GM23338 (cell line): Measurements from ENCODE around the gene SLC35B4. TPM values are rescaled to one million over a fixed set of nuclear protein-coding genes. Genes with fewer than 3 reads are reported as not detected.

Experiments
- ATAC-seq: fragments of 200-7000 bp; cut with Tn5 transposase; 3 replicates; pipeline ENCODE4 v1.9.1; 2020
- DNase-seq: peaks from one replicate; pipeline ENCODE4 v3.0.0-alpha.2; 2015; ENCODE audit warnings: low spot score
- H2AFZ ChIP-seq: fragments of 200-600 bp; sonication (generic); 2 replicates; pipeline ENCODE4 v1.8.0; 2016; ENCODE audit warnings: antibody characterized with exemption, mild to moderate bottlenecking, moderate library complexity
- H3F3A ChIP-seq: fragments of 200-600 bp; sonication (generic); replicated peaks from 2 replicates; pipeline ENCODE4 v1.8.0; 2017; ENCODE audit warnings: antibody characterized with exemption, mixed run types, low read depth
- H3K27ac ChIP-seq: fragments of 200-600 bp; sonication (generic); 2 replicates; pipeline ENCODE4 v1.6.1; 2016; ENCODE audit warnings: low read depth
- H3K27me3 ChIP-seq: fragments of 200-600 bp; sonication (generic); 2 replicates; pipeline ENCODE4 v1.8.0; 2016; ENCODE audit warnings: mild to moderate bottlenecking, mixed run types, moderate library complexity; ENCODE audit not compliant: insufficient read depth
- H3K36me3 ChIP-seq: fragments of 200-600 bp; sonication (generic); 2 replicates; pipeline ENCODE4 v1.8.0; 2016; ENCODE audit warnings: mild to moderate bottlenecking; ENCODE audit not compliant: insufficient read depth
- H3K4me1 ChIP-seq: fragments of 200-600 bp; sonication (generic); 2 replicates; pipeline ENCODE4 v1.8.0; 2016; ENCODE audit warnings: mild to moderate bottlenecking, moderate library complexity; ENCODE audit not compliant: insufficient read depth
- H3K4me2 ChIP-seq: fragments of 200-600 bp; sonication (generic); 2 replicates; pipeline ENCODE4 v1.7.1; 2017; ENCODE audit warnings: mixed run types
- H3K4me3 ChIP-seq: fragments of 200-600 bp; sonication (generic); 2 replicates; pipeline ENCODE4 v1.6.1; 2016; ENCODE audit warnings: mixed run types
- H3K79me2 ChIP-seq: fragments of 200-600 bp; sonication (generic); replicated peaks from 2 replicates; pipeline ENCODE4 v1.8.0; 2017; ENCODE audit warnings: mild to moderate bottlenecking; ENCODE audit not compliant: insufficient read depth
- H3K9me2 ChIP-seq: fragments of 200-600 bp; sonication (generic); 2 replicates; pipeline ENCODE4 v1.8.0; 2017; ENCODE audit not compliant: insufficient read depth
- H4K20me1 ChIP-seq: fragments of 200-600 bp; sonication (generic); replicated peaks from 2 replicates; pipeline ENCODE4 v1.8.0; 2017; ENCODE audit warnings: mild to moderate bottlenecking; ENCODE audit not compliant: insufficient read depth
- H3K27ac Mint-ChIP-seq: 2 replicates; pipeline ENCODE4 v1.8.0; 2020; ENCODE audit warnings: inconsistent platforms, mild to moderate bottlenecking, moderate library complexity, mixed read lengths
- H3K27me3 Mint-ChIP-seq: 3 replicates; pipeline ENCODE4 v1.8.0; 2022; ENCODE audit warnings: low read depth, mild to moderate bottlenecking, moderate library complexity, mixed read lengths, inconsistent platforms; ENCODE audit not compliant: insufficient read depth, poor library complexity
- H3K36me3 Mint-ChIP-seq: 3 replicates; pipeline ENCODE4 v1.8.0; 2021; ENCODE audit warnings: low read depth, mild to moderate bottlenecking, inconsistent platforms, moderate library complexity, mixed read lengths
- H3K4me1 Mint-ChIP-seq: 3 replicates; pipeline ENCODE4 v1.8.0; 2020; ENCODE audit warnings: mild to moderate bottlenecking, inconsistent platforms, mixed read lengths
- H3K4me3 Mint-ChIP-seq: 3 replicates; pipeline ENCODE4 v1.8.0; 2021; ENCODE audit warnings: moderate library complexity, mild to moderate bottlenecking, inconsistent platforms, mixed read lengths
- H3K9me3 Mint-ChIP-seq: 3 replicates; pipeline ENCODE4 v1.8.0; 2020; ENCODE audit warnings: moderate library complexity, mild to moderate bottlenecking, inconsistent platforms, mixed read lengths
- CREB1 ChIP-seq: fragments of 250-450 bp; sonication (Bioruptor Pico); IDR thresholded peaks from 2 replicates; pipeline ENCODE4 v1.5.0; 2020; ENCODE audit warnings: low read depth, mild to moderate bottlenecking, moderate library complexity
- EZH2 ChIP-seq: fragments of 200-600 bp; sonication (generic); IDR thresholded peaks from one replicate; pipeline ENCODE4 v1.8.0; 2017; ENCODE audit warnings: antibody characterized with exemption, mild to moderate bottlenecking, low read depth; ENCODE audit not compliant: unreplicated experiment
- EZH2phosphoT487 ChIP-seq: fragments of 200-600 bp; sonication (generic); IDR thresholded peaks from one replicate; pipeline ENCODE4 v1.8.1; 2018; ENCODE audit warnings: antibody characterized with exemption; ENCODE audit not compliant: unreplicated experiment
- JUNB ChIP-seq: IDR thresholded peaks from one replicate; pipeline ENCODE4 v1.6.1; 2016; ENCODE audit warnings: antibody characterized with exemption; ENCODE audit not compliant: unreplicated experiment
- NANOG ChIP-seq: IDR thresholded peaks from 2 replicates; pipeline ENCODE4 v1.6.1; 2016; ENCODE audit warnings: antibody characterized with exemption, borderline replicate concordance
- POLR2AphosphoS5 ChIP-seq: IDR thresholded peaks from 2 replicates; pipeline ENCODE4 v1.6.1; 2016; ENCODE audit warnings: antibody characterized with exemption, low read depth
- STAT1 ChIP-seq: IDR thresholded peaks from one replicate; pipeline ENCODE4 v1.6.1; 2016; ENCODE audit warnings: antibody characterized with exemption; ENCODE audit not compliant: unreplicated experiment
- ZNF114 ChIP-seq: fragments of 250-450 bp; sonication (Bioruptor Pico); IDR thresholded peaks from 2 replicates; pipeline ENCODE4 v1.5.0; 2020; ENCODE audit warnings: mild to moderate bottlenecking, moderate library complexity
- ZNF331 ChIP-seq: fragments of 250-450 bp; sonication (Bioruptor Pico); IDR thresholded peaks from 2 replicates; pipeline ENCODE4 v1.5.0; 2020; ENCODE audit warnings: low read depth, mild to moderate bottlenecking, moderate library complexity
- polyA plus RNA-seq: library from polyadenylated mRNA; unstranded; fragments of >200 nt; fragmentation: Nextera tagmentation; extraction: Ambion mirVana; gene quantifications from 2 replicates; pipeline ENCODE4 v1.2.1, GENCODE V29; 2016
- total RNA-seq: library from RNA; depleted of rRNA; stranded (reverse); fragments of >200 nt; shearing (Covaris generic); gene quantifications from 2 replicates; pipeline ENCODE4 v1.2.3, GENCODE V29; 2014
- TF ChIP-seq, protein P1 (sequence below), 2 experiments: fragments of 200-600 bp in 1 of 2; sonication (generic) in 1 of 2; conservative IDR thresholded peaks; 2 replicates each; pipeline versions ENCODE4 v1.5.1 to v1.6.1; 2016 to 2017; ENCODE audit warnings: antibody characterized with exemption in 2 of 2, low read depth in 2 of 2, mild to moderate bottlenecking in 2 of 2, moderate library complexity in 1 of 2
- TF ChIP-seq, protein P2 (sequence below): fragments of 250-450 bp; sonication (Bioruptor Pico); IDR thresholded peaks from 2 replicates; pipeline ENCODE4 v1.5.0; 2020; ENCODE audit warnings: mild to moderate bottlenecking, moderate library complexity
- TF ChIP-seq, protein P3 (sequence below): IDR thresholded peaks from one replicate; pipeline ENCODE4 v1.6.1; 2018; ENCODE audit warnings: antibody characterized with exemption; ENCODE audit not compliant: unreplicated experiment
- TF ChIP-seq, protein P4 (sequence below): IDR thresholded peaks from 2 replicates; pipeline ENCODE4 v1.6.1; 2016; ENCODE audit warnings: antibody characterized with exemption

The SLC35B4 gene
- total and polyA plus RNA-seq, 2 experiments from 2014 or later: 22.6 to 29.7 TPM

GRCh38 chr7:134311807-134312206 is 4.9 kb downstream of the SLC35B4 start:
- 0 out of 3 replicates have a peak, but pooled peaks cover 2% of the 10 kb centered on the region for H3K36me3 Mint-ChIP-seq

More at GRCh38 chr7:134311807-134312206, 4.9 kb downstream of the SLC35B4 start:
- Mint-ChIP-seq H3K4me3 (no peak overlapping the region), H3K27me3 (no peaks in the 10 kb centered on the region), H3K27ac (no peak overlapping the region), H3K9me3 (no peaks in the 10 kb centered on the region), H3K4me1 (peaks cover 6% of the 10 kb centered on the region)
- H3K4me3 ChIP-seq: no peak overlapping the region
- no peak overlapping the region for H3K27ac ChIP-seq
- TF ChIP-seq EZH2phosphoT487 (no peak), POLR2AphosphoS5 (no peak), ZNF114 (CRISPR knock-in tag) (no peak), EZH2 (no peak), ZNF331 (no peak), NANOG (no peak), CREB1 (CRISPR knock-in tag) (no peak), STAT1 (no peak), JUNB (no peak)
- TF ChIP-seq, protein P1, sequence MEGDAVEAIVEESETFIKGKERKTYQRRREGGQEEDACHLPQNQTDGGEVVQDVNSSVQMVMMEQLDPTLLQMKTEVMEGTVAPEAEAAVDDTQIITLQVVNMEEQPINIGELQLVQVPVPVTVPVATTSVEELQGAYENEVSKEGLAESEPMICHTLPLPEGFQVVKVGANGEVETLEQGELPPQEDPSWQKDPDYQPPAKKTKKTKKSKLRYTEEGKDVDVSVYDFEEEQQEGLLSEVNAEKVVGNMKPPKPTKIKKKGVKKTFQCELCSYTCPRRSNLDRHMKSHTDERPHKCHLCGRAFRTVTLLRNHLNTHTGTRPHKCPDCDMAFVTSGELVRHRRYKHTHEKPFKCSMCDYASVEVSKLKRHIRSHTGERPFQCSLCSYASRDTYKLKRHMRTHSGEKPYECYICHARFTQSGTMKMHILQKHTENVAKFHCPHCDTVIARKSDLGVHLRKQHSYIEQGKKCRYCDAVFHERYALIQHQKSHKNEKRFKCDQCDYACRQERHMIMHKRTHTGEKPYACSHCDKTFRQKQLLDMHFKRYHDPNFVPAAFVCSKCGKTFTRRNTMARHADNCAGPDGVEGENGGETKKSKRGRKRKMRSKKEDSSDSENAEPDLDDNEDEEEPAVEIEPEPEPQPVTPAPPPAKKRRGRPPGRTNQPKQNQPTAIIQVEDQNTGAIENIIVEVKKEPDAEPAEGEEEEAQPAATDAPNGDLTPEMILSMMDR (conservative IDR thresholded peaks at IDR 0.05; ENCODE audit: low read depth in 2 of 2): no peak
- TF ChIP-seq, protein P2, sequence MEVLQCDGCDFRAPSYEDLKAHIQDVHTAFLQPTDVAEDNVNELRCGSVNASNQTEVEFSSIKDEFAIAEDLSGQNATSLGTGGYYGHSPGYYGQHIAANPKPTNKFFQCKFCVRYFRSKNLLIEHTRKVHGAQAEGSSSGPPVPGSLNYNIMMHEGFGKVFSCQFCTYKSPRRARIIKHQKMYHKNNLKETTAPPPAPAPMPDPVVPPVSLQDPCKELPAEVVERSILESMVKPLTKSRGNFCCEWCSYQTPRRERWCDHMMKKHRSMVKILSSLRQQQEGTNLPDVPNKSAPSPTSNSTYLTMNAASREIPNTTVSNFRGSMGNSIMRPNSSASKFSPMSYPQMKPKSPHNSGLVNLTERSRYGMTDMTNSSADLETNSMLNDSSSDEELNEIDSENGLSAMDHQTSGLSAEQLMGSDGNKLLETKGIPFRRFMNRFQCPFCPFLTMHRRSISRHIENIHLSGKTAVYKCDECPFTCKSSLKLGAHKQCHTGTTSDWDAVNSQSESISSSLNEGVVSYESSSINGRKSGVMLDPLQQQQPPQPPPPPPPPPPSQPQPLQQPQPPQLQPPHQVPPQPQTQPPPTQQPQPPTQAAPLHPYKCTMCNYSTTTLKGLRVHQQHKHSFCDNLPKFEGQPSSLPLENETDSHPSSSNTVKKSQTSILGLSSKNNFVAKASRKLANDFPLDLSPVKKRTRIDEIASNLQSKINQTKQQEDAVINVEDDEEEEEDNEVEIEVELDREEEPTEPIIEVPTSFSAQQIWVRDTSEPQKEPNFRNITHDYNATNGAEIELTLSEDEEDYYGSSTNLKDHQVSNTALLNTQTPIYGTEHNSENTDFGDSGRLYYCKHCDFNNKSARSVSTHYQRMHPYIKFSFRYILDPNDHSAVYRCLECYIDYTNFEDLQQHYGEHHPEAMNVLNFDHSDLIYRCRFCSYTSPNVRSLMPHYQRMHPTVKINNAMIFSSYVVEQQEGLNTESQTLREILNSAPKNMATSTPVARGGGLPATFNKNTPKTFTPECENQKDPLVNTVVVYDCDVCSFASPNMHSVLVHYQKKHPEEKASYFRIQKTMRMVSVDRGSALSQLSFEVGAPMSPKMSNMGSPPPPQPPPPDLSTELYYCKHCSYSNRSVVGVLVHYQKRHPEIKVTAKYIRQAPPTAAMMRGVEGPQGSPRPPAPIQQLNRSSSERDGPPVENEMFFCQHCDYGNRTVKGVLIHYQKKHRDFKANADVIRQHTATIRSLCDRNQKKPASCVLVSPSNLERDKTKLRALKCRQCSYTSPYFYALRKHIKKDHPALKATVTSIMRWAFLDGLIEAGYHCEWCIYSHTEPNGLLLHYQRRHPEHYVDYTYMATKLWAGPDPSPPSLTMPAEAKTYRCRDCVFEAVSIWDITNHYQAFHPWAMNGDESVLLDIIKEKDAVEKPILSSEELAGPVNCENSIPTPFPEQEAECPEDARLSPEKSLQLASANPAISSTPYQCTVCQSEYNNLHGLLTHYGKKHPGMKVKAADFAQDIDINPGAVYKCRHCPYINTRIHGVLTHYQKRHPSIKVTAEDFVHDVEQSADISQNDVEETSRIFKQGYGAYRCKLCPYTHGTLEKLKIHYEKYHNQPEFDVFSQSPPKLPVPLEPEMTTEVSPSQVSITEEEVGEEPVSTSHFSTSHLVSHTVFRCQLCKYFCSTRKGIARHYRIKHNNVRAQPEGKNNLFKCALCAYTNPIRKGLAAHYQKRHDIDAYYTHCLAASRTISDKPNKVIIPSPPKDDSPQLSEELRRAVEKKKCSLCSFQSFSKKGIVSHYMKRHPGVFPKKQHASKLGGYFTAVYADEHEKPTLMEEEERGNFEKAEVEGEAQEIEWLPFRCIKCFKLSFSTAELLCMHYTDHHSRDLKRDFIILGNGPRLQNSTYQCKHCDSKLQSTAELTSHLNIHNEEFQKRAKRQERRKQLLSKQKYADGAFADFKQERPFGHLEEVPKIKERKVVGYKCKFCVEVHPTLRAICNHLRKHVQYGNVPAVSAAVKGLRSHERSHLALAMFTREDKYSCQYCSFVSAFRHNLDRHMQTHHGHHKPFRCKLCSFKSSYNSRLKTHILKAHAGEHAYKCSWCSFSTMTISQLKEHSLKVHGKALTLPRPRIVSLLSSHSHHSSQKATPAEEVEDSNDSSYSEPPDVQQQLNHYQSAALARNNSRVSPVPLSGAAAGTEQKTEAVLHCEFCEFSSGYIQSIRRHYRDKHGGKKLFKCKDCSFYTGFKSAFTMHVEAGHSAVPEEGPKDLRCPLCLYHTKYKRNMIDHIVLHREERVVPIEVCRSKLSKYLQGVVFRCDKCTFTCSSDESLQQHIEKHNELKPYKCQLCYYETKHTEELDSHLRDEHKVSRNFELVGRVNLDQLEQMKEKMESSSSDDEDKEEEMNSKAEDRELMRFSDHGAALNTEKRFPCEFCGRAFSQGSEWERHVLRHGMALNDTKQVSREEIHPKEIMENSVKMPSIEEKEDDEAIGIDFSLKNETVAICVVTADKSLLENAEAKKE (CRISPR knock-in tag): no peak
- TF ChIP-seq, protein P3, sequence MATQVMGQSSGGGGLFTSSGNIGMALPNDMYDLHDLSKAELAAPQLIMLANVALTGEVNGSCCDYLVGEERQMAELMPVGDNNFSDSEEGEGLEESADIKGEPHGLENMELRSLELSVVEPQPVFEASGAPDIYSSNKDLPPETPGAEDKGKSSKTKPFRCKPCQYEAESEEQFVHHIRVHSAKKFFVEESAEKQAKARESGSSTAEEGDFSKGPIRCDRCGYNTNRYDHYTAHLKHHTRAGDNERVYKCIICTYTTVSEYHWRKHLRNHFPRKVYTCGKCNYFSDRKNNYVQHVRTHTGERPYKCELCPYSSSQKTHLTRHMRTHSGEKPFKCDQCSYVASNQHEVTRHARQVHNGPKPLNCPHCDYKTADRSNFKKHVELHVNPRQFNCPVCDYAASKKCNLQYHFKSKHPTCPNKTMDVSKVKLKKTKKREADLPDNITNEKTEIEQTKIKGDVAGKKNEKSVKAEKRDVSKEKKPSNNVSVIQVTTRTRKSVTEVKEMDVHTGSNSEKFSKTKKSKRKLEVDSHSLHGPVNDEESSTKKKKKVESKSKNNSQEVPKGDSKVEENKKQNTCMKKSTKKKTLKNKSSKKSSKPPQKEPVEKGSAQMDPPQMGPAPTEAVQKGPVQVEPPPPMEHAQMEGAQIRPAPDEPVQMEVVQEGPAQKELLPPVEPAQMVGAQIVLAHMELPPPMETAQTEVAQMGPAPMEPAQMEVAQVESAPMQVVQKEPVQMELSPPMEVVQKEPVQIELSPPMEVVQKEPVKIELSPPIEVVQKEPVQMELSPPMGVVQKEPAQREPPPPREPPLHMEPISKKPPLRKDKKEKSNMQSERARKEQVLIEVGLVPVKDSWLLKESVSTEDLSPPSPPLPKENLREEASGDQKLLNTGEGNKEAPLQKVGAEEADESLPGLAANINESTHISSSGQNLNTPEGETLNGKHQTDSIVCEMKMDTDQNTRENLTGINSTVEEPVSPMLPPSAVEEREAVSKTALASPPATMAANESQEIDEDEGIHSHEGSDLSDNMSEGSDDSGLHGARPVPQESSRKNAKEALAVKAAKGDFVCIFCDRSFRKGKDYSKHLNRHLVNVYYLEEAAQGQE: no peak
- TF ChIP-seq, protein P4, sequence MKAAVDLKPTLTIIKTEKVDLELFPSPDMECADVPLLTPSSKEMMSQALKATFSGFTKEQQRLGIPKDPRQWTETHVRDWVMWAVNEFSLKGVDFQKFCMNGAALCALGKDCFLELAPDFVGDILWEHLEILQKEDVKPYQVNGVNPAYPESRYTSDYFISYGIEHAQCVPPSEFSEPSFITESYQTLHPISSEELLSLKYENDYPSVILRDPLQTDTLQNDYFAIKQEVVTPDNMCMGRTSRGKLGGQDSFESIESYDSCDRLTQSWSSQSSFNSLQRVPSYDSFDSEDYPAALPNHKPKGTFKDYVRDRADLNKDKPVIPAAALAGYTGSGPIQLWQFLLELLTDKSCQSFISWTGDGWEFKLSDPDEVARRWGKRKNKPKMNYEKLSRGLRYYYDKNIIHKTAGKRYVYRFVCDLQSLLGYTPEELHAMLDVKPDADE: no peak
- DNase-seq (no peak), ATAC-seq (no peak)
- H3K79me2 ChIP-seq: peaks cover 29% of the 10 kb centered on the region
- no peak overlapping the region for H3K4me2 ChIP-seq
- H2AFZ ChIP-seq: no peak overlapping the region
- no peaks in the 10 kb centered on the region for H3K9me2 ChIP-seq
- peaks cover 5% of the 10 kb centered on the region for H3K4me1 ChIP-seq
- H3K27me3 ChIP-seq: no peaks in the 10 kb centered on the region
- H3F3A ChIP-seq: no peaks in the 10 kb centered on the region
- no peaks in the 10 kb centered on the region for H3K36me3 ChIP-seq
- H4K20me1 ChIP-seq: peaks cover 4% of the 10 kb centered on the region; the same call in 1 of the 2 replicates
